Activated T-helper 1 cell treated with anti-CD3 and anti-CD28 coated beads, Interleukin-2, amount 50 U/mL, for 16 hours (primary cell): ENCODE measurements around the gene MFF.
"Not testable (repeated sequence)": the region's sequence is repeated elsewhere in the genome, so short reads cannot be mapped to it uniquely, and the experiment has no call there.

Experiments
- DNase-seq, 2 donors: peaks; one replicate each; pipeline ENCODE4 v3.0.0-alpha.2; 2020; ENCODE audit warnings: low read depth in 1 of 2, low spot score in 1 of 2

MFF gene

DNA sequence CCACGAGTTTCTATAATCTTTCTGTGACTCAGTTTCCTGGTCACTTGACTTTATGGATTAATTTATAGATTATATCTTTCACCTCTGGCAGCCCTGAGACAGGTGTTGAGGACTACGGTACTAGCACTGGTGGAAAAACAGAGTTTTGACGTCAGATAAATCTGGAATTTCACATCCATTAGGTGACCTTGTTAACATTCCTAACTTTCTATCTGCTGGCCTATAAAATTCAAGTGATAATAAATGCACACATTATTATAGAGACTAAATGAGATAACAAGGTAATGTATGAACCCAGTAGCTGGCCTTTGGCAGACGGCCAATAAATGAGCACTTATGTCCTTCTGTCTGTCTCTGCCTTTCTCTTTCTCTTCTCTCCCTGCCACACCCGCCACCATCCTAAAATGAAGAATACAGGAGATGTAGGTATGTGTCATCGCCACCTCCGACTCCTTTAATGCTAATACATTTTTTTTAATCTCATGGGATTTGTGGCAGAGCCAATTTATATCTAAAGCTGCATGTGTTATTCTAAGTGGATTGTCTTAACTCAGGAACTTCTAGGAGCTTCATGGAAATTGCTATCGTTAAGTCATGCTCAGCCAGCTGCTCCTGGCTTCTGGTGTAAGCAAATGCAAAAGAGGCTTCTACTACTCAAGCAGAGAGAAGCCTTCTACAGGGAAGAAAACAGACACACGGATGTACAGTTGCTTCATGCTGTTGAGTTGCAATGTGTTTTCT, 51.8 kb downstream of the MFF start:
- DNase-seq, result no peak

DNA sequence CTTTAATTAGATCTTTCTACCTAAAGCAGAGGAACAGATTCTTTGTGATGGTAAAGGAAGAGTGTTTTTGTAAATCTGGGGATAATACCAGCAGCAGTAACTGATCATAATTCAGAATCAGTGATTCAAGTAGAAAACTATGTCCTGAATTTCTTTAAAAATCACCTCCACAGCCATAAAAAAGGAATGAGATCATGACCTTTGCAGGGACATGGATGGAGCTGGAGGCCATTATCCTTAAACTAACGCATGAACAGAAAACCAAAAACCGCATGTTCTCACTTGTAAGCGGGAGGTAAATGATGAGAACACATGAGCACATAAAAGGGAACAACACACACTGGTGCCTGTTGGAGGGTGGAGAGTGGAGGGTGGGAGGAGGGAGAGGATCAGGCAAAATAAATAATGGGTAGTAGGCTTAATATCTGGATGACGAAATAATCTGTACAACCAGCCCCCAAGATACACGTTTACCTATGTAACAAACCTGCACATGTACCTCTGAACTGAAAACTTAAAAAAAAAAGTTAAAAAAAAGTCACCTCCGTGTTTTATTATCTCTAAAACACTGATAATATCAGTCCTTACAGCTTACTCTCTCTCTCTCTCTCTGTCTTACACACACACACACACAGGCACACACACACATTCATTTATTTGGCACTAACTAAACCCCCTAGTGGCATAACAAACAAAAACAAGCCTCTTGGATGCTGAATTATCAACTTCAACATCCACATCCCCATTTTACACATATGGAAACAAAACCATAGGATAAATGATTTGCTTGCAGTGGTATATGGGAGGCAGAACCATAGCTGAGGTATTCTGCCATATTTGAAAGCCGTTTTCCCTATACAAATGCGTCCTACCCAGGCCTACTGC, 52.7 kb downstream of the MFF start:
- DNase-seq, result no peak

DNA sequence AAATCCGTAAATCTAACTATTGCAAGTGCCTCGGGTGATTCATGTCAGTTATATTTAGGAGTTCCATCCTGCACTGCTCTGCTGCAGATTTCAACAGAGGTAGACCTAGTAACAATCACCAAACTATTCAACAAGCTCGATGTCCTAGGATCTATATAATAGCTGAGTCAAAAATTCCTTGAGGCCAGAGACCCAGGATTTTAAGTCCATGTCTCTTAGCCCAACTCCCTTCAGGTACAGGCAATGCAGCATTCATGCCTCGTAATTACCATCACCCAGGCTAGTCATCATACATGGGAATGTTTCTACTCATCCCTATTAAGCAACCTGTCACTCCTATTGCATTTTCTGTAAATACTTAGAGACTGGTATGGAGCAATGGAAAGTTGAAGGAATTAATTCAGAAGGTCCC, 53.3 kb downstream of the MFF start:
- DNase-seq, result no peak

DNA sequence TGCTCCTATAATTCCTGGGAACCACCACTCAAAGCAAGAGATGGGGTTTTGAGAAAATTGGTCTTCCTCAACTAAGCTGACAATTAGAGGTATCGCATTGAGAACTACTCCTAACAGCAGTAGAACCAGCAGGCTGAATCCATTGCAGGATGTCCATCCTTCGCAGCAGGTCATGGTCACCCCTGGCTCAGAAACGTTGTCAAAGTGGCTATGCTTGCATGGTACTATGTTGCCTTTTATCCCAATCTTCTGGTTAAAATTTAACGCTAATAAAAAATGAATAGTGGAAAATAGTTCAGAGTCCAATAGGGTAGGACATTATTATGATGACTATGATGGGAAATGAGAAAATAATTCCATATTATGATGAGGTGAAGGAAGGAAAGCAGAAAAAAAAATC, 54.0 kb downstream of the MFF start, which contains the start of gene TM4SF20:
TSS of gene TM4SF20 (minus strand) at position 212 of the 400 bp plus-strand sequence. CDS start at position 174, 38 bp downstream.
- DNase-seq, result no peak

DNA sequence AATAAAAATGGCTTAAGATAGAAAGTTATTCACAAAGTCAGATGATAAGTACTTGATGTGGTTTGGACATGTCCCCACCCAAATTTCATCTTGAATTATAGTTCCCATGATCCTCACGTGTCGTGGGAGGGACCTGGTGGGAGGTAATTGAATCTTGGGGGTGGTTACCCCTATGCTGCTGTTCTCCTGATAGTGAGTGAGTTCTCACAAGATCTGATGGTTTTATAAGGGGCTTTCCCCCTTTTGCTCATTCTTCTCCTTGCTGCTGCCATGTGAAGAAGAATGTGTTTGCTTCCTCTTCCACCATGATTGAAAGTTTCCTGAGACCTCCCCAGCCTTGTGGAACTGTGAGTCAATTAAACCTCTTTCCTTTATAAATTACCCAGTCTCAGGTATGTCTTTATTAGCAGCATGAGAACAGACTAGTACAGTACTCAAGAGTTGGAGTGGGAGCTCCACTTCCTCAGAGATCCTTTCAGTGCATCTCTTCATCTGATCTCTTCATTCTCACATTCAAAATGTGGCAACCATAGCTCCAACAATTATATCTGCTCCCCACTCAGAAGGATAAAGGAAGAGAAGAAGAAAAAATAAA, 57.3 kb downstream of the MFF start:
- DNase-seq, result not testable (repeated sequence)

DNA sequence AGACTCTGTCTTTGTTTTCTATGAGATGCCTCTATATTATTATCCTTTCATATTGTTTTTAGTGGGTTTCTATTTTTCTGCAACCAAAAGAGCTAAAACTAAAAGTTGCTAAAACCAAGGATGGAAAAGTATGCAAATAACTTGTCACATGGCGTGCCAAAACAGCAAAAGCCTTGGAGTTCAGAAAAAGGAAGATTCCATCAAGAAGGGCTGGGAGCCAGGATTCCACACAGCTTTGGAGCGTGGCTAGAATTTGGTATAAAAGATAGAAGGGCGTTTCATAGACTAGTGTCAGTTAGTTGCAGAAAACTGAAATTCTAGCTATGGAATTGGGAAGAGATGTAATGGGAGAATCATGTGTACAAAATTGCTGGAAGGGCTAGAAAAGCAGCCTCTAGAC, 58.6 kb downstream of the MFF start:
- no peak for DNase-seq

DNA sequence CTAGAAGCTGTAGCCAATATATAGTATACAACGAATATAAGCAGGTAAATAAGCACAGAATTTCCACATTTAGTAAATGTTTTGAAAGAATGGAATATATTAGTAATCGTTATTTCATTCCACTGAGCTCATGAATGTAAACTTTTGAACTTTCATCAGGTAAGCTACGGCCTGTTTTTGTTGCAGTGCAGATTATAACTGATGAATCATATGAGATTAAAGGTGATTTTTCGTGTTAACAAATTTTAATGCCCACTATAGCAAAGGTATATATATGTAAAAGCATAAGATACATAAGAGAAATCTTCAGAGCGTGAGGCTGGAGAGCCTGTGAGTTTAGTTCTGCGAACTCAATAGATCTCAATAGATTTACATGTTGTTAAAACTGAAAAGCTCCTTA, 61.6 kb downstream of the MFF start:
- DNase-seq, result no peak

DNA sequence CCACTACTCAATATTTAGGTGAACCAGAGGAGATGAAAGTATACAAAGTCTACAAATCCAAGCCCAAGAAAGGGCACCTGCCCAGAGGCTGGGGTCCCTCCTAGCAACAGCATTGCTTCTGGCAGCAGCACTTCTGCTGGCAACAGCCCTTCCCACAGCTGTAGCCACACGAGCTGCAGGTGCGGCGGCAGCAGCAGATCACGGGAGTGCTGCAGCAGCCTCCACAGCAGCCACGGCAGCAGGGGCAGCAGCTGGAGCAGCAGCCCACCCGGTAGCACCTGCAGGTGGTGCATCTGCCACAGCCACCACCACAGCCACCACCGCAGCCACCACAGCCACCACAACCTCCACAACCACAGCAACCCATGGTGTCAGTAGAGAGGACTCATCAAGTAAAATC, 62.5 kb downstream of the MFF start, which contains the start of gene SCYGR1:
TSS of gene SCYGR1 (minus strand) at position 367 of the 400 bp plus-strand sequence. CDS start at position 367, 0 bp downstream.
- not testable (repeated sequence) for DNase-seq

DNA sequence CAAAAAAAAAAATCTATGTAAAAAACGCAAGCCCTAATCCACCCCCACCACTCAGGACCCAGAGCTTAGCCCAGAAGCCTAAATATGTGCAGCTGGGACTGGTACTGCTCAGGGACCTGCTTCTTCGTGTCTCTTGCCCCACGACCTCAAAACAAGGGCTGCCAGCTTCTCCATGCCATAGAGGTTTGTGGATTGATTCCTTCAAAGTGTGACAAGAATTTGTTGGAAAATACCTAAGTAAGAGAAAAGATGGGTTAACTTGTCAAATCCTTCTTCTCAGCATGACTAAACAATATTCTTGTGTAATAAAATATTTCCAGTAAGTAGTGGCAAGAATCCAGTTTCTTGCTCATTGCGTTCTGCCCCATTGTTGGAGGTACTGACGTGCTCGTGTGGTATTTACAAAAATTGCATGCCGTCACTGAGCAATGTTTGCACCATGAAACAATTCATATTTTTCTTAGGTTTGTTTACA, 63.5 kb downstream of the MFF start:
- no peak for DNase-seq

DNA sequence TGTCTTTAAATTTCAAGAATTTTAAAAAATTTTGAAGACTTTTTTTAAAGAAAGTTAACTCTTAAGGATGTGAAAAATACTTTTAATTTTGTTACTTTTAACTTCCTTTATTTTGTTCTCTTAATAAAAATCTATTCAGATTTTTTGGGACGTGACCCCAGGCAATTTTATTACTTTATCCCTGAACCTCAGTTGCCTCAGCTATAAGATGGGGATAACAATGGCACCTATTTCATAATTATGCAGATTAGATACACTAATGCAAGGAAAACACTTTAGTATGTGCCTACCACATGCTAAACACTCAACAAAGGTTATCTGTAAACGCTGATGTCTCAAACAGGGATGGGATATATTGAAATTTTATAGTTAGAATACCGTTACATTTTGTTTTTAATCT, 64.2 kb downstream of the MFF start:
- no peak for DNase-seq

DNA sequence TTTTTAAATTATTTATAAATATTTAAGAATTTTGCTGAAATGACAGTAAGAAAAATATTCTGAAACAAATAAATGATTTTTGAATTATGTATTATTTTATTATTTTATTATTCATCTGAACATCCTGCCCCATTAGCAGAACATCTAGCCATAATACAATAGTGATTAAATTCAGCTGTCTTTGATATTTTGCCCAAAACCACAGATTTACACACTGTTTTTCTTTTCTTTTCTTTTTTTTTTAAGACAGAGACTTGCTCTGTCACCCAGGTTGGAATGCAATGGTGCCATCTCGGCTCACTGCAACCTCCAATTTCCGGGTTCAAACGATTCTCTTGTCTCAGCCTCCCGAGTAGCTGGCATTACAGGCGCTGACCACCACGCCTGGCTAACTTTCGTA, 64.6 kb downstream of the MFF start:
- DNase-seq, result no peak

DNA sequence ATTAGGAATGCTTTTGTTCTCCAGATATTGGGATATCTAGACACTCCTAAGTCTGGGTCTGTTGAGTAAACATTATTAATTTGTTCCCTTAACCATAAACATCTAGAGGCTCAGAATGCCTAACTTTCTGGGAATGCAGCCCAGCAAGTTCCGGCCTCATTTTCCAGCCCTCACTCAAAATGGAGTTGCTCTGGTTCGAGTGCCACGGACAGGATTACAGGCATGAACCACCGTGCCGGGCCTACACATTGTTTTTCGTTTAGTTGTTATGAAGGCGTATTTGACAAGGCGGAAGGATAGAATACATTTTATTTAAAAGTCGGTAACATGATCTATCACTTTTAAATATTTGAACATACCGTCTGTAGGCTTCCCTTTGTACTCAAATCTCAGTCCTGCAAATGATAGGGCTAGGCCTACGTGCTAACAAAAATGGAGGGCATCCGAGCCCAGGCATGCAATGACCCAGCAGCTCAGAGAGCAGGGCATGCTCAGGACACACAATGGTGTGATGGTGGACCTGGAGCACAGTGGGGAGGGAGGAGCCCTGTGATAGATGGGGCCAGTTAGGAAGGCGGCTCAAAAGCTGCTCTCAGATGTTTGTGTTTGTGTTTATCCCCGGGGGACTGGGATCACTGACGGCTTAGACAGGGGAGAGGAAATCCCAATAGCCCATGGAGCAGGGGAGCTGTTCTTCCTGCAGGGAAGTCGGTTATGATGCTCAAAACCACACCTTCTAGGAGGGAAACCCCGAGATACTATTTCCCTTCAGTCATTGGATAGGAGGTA, 65.6 kb downstream of the MFF start:
- DNase-seq, result no peak

DNA sequence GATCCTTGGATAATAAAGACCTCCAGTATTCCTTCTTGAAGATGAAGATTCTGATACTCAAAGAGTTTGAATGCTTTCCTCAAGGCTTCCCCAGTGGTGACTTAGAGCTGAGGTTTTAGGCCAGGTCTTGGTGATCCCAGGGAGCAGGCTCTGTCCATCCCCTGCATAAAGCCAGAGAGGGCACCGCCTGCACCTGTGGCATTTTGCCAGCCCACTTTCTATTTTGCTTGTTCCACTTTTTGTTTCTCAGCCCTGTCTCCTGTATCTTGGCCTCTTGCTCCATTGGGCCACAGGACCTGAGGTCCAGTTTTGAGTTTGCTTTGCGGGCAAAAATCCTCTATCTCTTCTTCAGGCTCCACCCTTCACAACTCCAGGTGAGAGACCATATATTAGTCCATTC, 69.3 kb downstream of the MFF start:
- DNase-seq, result no peak

DNA sequence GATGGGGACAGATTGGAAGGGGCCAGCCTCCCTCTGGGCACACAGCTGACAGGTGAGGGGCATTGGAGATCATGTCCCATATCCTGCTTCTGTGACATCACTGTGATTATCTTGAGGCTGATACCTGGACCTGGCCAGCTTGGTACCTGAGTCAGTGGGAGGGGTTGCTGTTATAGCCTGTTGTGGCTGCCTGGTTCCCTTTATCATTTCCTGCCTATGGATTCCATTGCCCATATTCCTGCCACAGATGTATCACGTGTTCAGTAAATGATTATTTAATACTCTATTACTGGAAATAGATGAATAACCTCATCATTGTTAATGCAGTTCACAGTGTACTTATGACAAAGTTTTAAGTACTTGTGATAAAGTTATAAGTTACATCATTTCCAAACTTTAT, 70.5 kb downstream of the MFF start:
- no peak for DNase-seq

DNA sequence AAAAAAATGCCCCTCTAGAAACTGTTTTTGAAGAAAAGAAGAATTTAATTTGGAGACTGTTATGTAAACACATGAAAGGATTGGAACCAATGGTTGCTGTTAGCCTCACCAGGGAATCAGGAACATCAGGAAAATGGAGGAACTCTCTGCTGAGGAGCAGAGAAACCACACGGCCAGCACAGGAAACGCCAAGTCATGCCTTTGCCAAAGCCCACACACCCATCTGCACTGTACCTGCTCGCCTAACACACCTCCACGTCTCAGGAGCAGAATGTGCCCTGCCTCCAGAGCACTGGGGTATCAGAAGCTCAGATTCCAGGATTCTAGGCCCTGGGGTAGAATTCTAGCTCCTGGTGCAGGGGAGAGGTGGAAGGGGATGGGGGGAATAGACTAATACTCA, 72.5 kb downstream of the MFF start:
- no peak for DNase-seq

DNA sequence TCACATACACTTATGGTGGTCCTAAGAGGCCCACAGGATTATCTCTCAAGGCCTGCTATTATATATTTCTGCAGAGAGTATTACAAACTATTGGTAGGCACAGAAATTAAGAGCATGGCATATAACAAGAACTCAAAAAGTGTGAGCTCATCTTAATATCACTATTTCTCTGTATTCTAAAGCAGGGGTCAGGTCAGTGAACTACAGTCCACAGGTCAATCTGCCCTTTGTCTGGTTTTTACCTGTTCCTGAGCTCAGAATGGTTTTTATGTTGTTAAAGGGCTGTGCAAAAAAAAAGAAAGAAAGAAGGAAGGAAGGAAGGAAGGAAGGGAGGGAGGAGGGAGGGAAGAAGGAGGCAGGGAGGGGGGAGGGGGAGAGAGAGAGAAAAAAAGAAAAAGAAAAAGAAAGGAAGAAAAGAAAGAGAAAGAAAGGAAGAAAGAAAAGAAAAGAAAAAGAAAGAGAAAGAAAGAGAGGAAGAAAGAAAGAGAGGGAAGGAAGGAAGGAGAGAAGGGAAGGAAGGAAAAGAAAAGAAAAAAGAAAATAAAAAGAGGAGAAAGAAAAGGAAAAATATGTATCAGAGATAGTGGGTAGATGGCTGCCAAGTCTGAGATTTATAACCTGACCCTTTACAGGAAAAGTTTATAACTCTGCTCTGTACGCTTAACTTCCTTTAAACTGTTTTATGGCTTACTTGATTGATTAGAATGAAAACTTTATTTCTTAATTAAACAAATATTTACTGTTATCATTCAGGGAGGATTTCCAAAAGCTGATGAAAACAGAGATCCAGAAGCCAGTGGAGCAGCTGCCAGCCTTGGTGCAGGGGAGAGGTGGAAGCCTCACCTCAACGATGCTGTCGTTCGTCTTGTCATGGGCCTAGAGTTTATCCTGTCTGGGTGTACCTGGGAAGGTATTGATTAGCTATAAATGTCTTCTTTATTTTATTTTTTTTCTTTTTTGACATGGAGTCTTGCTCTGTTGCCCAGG, 73.9 kb downstream of the MFF start:
- DNase-seq, result no peak

DNA sequence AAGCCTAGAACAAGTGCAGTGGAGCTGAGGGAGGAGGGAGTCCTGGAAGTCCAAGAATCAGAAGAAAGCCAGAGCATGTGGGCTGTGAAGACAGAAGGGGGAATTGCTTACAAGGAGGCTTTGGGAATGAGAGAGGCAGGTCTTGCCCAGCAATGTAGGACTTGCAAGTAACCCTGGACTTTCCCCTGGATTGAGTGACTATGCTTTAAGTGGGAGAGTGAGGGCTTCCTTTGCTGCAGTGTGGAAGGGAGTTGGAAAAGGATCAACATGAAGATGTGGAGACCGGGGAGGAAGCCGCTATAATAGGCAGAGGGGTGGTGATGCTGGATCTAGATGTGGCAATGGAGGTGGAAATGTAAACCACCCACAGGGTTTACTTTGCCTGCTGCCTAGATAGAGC, 76.5 kb downstream of the MFF start:
- no peak for DNase-seq

DNA sequence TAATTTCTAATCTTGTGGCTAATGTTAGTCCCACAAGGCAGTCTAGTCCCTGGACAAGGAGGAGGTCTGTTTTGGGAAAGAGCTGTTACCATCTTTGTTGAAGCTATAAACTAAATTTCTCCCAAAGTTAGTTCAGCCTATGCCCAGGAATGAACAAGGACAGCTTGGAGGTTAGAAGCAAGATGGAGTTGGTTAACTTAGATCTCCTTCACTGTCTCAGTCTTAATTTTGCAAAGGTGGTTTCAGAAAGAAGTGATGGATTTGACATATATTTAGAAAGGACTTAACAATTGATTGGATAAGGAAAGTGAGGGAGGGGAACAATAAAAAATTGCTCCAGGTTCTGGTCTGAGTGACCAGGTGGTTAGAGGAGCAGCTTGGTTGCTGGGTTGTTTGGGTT, 77.3 kb downstream of the MFF start:
- DNase-seq, result no peak

DNA sequence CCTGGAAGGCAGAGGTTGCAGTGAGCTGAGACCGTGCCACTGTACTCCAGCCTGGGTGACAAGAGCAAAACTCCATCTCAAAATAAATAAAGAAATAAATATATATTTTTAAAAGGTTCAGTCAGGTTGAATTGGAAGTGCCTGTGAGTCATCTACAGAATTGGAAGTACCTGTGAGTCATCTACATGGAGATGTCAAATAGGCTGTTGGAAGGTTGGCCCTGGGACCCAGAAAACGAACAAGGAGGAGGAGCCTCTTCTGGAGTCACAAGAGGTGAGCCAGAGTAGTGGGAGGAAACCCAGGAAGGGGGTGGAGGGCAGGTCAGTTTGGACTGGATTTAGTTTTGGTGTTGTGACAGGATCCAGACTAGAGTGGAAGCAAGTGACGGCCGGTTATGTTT, 77.9 kb downstream of the MFF start:
- DNase-seq, result no peak
